Suprapubic skin (tissue), 4 donors: ENCODE data around the gene SMIM21. TPM values are rescaled to one million over a fixed set of nuclear protein-coding genes. Genes with fewer than 3 reads are reported as not detected.

Experiments
- DNase-seq, 2 donors: peaks; one replicate each; pipeline ENCODE4 v3.0.0-alpha.2; 2019; ENCODE audit warnings: low spot score in 2 of 2
- H3K27ac ChIP-seq: fragments of 200-600 bp; sonication (generic); one replicate; pipeline ENCODE4 v1.5.1; 2019
- H3K27me3 ChIP-seq: fragments of 200-600 bp; sonication (generic); one replicate; pipeline ENCODE4 v1.5.1; 2019
- H3K36me3 ChIP-seq: fragments of 200-600 bp; sonication (generic); one replicate; pipeline ENCODE4 v1.5.1; 2019
- H3K4me1 ChIP-seq: fragments of 200-600 bp; sonication (generic); one replicate; pipeline ENCODE4 v1.5.1; 2019
- H3K4me3 ChIP-seq: fragments of 200-600 bp; sonication (generic); one replicate; pipeline ENCODE4 v1.5.1; 2019; ENCODE audit warnings: mild to moderate bottlenecking
- H3K9me3 ChIP-seq: fragments of 200-600 bp; sonication (generic); one replicate; pipeline ENCODE4 v1.5.1; 2019
- CTCF ChIP-seq, 2 donors: fragments of 200-600 bp in 1 of 2; fragments of 450-650 bp in 1 of 2; sonication (generic) in 1 of 2; IDR thresholded peaks; one replicate each; pipeline ENCODE4 v1.5.1; 2016 to 2019; ENCODE audit warnings: antibody characterized with exemption in 2 of 2, mild to moderate bottlenecking in 1 of 2, moderate library complexity in 1 of 2
- EP300 ChIP-seq: sonication (generic); formaldehyde crosslinking; IDR thresholded peaks from one replicate; pipeline ENCODE4 v1.6.1; 2017; ENCODE audit warnings: antibody characterized with exemption
- POLR2A ChIP-seq, 2 donors: fragments of 450-650 bp; IDR thresholded peaks; one replicate each; pipeline ENCODE4 v1.6.1; 2017; ENCODE audit warnings: antibody characterized with exemption in 2 of 2, mild to moderate bottlenecking in 2 of 2, moderate library complexity in 2 of 2
- POLR2AphosphoS5 ChIP-seq, 3 donors: sonication (generic); formaldehyde crosslinking; IDR thresholded peaks; one replicate each; pipeline ENCODE4 v1.6.1; 2017; ENCODE audit warnings: antibody characterized with exemption in 3 of 3
- WGBS: methylation state at CpG from one replicate; pipeline ENCODE4 v1.1.5; 2018; 5-methylcytosine and 5-hydroxymethylcytosine counted together
- total RNA-seq, 4 donors: library from RNA; depleted of rRNA; stranded (reverse); fragments of >200 nt; gene quantifications; one replicate each; pipeline ENCODE4 v1.1.0, GENCODE V29; 2016

The SMIM21 gene
- not detected for total RNA-seq

- Histone ChIP-seq H3K4me3 (no peak within 1 kb of the TSS), H3K27ac (no peak within 1 kb of the TSS), H3K27me3 (no peaks in the 10 kb centered on the region), H3K36me3 (no peaks in the 10 kb centered on the region), H3K4me1 (no peaks in the 10 kb centered on the region), H3K9me3 (no peaks in the 10 kb centered on the region)
- WGBS, result 93% methylated on average over 4 of the region's 4 CpGs
- TF ChIP-seq EP300 (no peak), POLR2AphosphoS5 (IDR thresholded peaks at IDR 0.05) (no peak), POLR2A (IDR thresholded peaks at IDR 0.05) (no peak), CTCF (IDR thresholded peaks at IDR 0.05) (no peak)
- DNase-seq, result no peak
Measured at GRCh38 chr18:75427603-75428002, at the start of gene SMIM21. TSS of gene SMIM21 (minus strand) at chr18:75427703. CDS start at chr18:75427563, 140 bp downstream.

GRCh38 chr18:75475228-75475627, 47.7 kb upstream of the SMIM21 start:
- no peak overlapping the region for H3K4me3 ChIP-seq
- H3K9me3 ChIP-seq, result no peaks in the 10 kb centered on the region
- H3K27me3 ChIP-seq, result no peaks in the 10 kb centered on the region
- H3K27ac ChIP-seq, result no peak overlapping the region
- TF ChIP-seq CTCF (IDR thresholded peaks at IDR 0.05) (no peak), POLR2AphosphoS5 (IDR thresholded peaks at IDR 0.05) (no peak), EP300 (no peak), POLR2A (IDR thresholded peaks at IDR 0.05) (no peak)
- WGBS, result 45% methylated on average over 2 of the region's 2 CpGs
- peaks cover 2% of the 10 kb centered on the region for H3K4me1 ChIP-seq
- no peaks in the 10 kb centered on the region for H3K36me3 ChIP-seq
- no peak for DNase-seq

GRCh38 chr18:75474332-75474731, 46.8 kb upstream of the SMIM21 start:
- H3K9me3 ChIP-seq, result no peaks in the 10 kb centered on the region
- no peak for DNase-seq
- peaks cover 2% of the 10 kb centered on the region for H3K4me1 ChIP-seq
- 57% methylated on average over 2 of the region's 2 CpGs for WGBS
- no peak overlapping the region for H3K4me3 ChIP-seq
- TF ChIP-seq POLR2A (IDR thresholded peaks at IDR 0.05) (no peak), POLR2AphosphoS5 (IDR thresholded peaks at IDR 0.05) (no peak), CTCF (IDR thresholded peaks at IDR 0.05) (no peak), EP300 (no peak)
- no peaks in the 10 kb centered on the region for H3K27me3 ChIP-seq
- H3K36me3 ChIP-seq, result no peaks in the 10 kb centered on the region
- H3K27ac ChIP-seq, result no peak overlapping the region

DNA sequence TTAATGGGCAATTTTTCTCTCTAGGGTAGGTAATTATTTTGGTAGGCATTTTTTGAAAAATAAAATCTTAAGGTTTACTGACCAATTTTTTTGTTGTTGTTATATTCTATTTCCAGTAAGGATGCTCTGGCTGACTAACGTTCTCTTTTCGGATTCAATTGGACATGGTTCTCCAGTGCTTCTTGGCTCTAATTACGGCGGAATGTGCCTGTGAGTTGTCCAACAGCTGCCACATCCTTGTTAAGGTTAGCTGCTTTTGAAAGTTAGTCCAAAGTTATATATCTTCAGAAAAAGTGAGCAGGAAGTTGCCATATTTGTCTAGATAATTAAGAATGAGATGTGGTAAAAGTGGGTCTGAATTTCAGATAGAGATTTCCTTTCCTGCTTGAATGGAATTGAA, 45.8 kb upstream of the SMIM21 start:
- Histone ChIP-seq H3K9me3 (no peaks in the 10 kb centered on the region), H3K27ac (no peak overlapping the region), H3K4me3 (no peak overlapping the region), H3K36me3 (no peaks in the 10 kb centered on the region), H3K4me1 (peaks cover 2% of the 10 kb centered on the region), H3K27me3 (no peaks in the 10 kb centered on the region)
- no peak for DNase-seq
- WGBS, result 70% methylated on average over 4 of the region's 4 CpGs
- no peak for TF ChIP-seq POLR2A (IDR thresholded peaks at IDR 0.05)
- TF ChIP-seq POLR2AphosphoS5 (IDR thresholded peaks at IDR 0.05), result no peak
- no peak for TF ChIP-seq CTCF (IDR thresholded peaks at IDR 0.05)
- no peak for TF ChIP-seq EP300

DNA sequence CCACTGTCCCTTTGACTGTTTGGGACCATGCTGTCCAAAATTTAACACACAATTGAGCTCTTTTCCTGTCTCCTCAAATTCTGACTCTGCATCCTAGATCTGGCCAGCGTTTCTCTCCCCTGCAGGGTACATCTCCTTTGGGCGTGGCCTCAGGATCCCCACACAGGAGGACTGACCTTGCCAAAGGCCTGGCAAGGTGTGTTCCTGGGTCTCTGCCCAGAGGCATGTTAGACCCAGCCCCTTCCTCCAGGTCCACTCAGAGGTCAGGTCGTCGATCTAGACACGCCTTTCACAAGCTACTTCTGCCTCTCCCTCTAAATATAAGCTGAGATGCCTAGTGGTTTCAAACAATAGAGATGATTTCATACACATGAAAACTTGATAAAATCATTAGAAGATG, 45.4 kb upstream of the SMIM21 start:
- H3K9me3 ChIP-seq, result no peaks in the 10 kb centered on the region
- H3K4me3 ChIP-seq, result no peak overlapping the region
- H3K27me3 ChIP-seq, result no peaks in the 10 kb centered on the region
- H3K27ac ChIP-seq, result no peak overlapping the region
- 73% methylated on average over 5 of the region's 5 CpGs for WGBS
- no peak for DNase-seq
- peaks cover 2% of the 10 kb centered on the region for H3K4me1 ChIP-seq
- no peak for TF ChIP-seq POLR2A (IDR thresholded peaks at IDR 0.05)
- no peak for TF ChIP-seq CTCF (IDR thresholded peaks at IDR 0.05)
- TF ChIP-seq POLR2AphosphoS5 (IDR thresholded peaks at IDR 0.05), result no peak
- no peaks in the 10 kb centered on the region for H3K36me3 ChIP-seq
